COLO668 (cell line): ENCODE results near the gene SIRT3.
A peak's percentile ranks its signal among the peaks of the same experiment; 100 is the strongest.

Source experiments
- DNase-seq: peaks from one replicate; lab custom pipeline; 2025; ENCODE audit not compliant: unreplicated experiment; lab: John Stamatoyannopoulos, UW

Gene SIRT3

DNA sequence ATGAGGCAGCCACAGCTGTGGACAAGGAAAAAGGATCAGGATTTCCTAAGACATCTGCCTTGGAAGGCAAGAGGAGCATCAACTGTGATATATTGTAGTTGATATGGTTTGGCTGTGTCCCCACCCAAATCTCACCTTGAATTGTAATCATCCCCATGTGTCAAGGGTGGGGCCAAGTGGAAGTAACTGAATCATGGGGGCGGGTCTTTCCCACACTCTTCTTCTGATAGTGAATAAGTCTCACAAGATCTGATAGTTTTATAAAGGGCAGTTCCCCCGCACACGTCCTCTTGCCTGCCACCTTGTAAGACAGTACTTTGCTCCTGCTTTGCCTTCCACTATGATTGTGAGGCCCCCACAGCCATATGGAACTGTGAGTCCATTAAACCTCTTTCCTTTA, 18.4 kb downstream of the SIRT3 start:
- DNase-seq = no peak

DNA sequence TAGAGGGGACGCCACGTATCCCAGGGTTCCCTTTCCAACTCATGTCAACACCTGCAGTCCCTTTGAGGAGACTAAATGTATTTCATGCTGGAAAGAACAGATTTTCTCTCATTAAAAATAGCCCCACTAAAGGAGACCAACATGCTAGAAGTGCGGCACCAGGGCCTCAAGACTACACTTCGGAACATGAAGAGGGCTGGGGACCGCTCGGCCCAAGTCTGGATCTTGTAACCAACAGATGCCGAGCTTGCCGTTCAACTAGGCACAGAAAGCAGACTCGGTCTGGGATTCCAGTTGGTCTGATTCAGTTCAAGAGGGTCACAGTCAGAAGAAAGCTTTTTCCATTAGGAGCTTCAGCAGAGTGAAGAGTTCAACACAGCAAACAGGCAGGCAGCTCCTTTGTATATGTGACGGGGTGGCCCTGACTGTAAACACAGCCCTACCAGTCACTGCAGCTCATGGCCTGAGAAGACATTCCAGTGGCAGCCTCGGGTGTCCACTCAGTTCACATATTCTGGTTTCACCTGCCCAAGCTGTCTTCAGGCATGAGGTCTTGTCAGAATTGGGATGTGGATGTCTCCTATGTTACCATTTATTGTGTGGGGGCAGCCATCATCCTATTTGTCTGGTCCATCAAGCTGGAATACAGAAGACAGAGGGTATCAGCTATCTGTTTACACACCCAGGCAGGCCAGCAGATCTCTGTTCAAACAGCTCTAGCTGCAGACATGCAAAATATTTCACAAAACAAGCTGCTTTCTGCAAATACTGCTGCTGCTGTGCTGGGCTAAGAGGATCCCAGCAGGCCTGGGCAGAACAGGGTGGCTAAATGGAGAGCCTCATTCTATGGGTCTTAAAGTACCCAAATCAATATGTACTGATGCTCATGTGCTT, 19.8 kb downstream of the SIRT3 start:
- peak; percentile 2 for DNase-seq

DNA sequence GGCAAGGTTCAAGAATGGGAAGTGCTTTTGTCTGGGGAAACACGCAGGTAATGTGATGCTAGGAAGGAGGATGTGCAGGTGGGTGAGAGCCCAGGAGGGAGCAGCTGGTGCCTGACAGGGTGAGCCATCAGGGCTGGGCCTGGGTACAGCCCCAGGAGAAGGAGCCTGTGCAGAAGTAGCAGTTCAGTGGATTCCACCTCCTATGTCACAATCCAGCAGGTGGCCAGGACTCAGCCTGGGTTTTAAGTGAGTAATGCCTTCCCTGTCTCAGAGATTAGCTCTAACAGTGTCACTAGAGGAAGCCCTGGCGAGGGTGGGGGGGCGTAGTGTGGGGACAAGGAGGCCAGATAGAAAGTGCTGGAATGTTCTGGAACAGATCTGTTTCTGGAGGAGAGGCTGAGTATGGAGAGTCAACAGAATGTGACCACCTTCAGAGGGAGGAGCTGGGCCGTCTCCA, 20.5 kb downstream of the SIRT3 start:
- peak; percentile 0 for DNase-seq

DNA sequence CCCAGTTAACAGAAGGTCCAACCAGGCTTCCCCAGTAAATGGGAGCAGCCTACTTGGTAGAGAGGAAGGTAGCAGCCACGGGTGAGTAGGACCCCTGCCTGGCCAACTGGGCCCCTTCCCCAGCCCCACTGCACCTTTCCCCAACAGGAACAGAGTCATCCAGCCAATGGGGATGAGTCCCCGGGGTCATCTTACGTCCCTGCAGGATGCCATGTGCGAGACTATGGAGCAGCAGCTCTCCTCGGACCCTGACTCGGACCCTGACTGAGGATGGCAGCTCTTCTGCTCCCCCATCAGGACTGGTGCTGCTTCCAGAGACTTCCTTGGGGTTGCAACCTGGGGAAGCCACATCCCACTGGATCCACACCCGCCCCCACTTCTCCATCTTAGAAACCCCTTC, 22.1 kb downstream of the SIRT3 start:
- DNase-seq = no peak

DNA sequence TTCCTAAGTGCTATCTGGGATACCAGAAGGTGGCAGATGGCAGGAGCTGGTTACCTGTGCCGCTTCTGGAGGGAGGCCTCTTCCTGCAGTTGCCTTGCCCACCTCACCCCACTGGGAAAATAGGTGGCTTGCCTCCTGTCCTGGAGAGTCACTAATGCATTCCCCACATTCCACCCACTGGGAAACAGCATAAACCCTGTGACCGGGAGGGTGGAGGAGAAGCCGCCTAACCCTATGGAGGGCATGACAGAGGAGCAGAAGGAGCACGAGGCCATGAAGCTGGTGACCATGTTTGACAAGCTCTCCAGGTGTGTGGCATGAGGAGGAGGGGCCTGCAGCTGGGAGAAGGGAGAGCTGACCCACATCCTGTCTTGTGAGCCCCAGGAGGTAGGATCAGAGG, 23.0 kb downstream of the SIRT3 start:
- DNase-seq = no peak

DNA sequence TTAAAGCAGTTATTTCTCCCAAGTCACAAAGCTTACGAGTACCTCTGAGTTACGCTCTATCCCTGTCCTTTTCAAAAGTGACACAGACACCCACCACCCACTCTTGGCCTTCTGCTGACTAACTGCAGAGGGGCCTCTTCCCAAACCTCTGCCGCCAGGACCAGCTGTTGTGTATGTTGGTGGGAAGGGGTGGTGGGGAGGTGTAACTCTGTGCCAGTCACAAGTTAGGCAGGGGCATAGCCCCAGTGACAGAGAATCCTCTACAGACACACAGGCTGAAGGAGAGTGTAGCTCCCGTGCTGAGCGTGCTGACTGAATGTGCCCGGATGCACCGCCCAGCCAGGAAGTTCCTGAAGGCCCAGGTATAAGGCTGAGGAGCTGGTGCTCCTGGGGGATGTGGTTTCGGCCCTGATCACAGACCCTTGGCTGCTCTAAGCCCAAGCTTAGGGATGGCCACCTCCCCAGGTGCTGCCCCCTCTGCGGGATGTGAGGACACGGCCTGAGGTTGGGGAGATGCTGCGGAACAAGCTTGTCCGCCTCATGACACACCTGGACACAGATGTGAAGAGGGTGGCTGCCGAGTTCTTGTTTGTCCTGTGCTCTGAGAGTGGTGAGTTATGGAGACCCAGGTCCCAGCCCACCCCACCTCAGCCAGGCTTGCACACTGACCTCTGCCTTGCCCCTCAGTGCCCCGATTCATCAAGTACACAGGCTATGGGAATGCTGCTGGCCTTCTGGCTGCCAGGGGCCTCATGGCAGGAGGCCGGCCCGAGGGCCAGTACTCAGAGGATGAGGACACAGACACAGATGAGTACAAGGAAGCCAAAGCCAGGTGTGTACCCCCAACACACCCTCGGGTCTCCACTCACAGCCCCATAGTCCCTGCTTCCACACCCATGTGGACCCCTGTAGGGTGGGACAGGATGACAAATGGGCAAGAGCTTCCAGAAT, 23.7 kb downstream of the SIRT3 start:
- DNase-seq = no peak

DNA sequence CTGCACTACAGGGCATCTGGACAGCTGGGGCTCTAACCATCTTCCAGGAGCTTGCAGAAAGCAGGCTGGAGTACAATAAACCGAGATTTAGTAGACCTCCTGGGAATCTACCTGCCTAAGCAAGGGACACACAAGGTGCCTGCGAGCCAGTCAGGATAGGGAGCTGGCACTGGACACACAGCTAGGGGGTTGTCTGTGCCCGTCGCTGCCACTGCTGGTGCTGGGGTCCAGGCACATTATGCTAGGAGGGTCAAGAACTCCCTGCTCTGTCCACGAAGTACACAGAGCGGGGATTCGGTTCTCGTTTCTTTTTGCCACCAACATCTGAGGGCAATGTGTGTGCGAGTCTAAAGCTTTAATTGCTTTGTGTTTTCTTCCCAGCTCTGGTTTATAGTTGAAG, 24.4 kb downstream of the SIRT3 start:
- DNase-seq = no peak

DNA sequence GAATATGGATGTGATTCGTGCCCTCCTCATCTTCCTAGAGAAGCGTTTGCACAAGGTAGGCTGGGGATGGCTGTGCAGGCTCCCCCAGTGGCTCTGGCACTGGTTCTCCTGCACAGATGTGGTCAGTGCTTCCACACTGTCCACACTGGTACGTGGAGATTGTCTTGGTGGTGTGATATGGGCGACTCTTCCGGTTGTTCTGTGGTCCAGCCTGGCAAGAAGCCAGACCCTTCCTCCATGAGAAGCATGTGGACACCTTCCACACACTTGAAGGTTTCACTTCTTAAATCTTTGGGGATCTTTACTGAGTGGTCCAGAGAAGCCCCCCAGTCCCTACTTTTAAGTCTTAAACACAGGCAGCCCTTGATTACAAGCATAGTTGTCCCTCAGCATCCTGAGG, 24.8 kb downstream of the SIRT3 start:
- no peak for DNase-seq

DNA sequence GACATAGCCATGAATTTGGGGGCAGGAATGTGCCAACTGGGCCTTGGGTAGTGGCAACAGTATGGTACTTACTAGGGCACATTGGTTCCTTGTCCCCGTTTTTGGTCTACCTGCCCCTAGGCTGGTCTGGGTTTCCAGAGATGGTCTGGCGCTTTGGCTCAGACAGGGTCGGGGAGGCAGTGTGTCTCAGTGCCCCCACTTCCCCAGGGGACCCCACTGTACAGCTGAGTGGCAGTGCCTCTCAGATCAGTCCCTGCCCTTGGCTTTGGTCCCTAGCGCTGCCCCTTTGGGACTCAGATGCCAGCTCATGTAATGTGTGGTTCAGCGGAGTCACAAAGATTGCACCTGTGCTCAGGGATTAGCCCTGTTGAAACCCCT, 25.4 kb downstream of the SIRT3 start:
- no peak for DNase-seq

DNA sequence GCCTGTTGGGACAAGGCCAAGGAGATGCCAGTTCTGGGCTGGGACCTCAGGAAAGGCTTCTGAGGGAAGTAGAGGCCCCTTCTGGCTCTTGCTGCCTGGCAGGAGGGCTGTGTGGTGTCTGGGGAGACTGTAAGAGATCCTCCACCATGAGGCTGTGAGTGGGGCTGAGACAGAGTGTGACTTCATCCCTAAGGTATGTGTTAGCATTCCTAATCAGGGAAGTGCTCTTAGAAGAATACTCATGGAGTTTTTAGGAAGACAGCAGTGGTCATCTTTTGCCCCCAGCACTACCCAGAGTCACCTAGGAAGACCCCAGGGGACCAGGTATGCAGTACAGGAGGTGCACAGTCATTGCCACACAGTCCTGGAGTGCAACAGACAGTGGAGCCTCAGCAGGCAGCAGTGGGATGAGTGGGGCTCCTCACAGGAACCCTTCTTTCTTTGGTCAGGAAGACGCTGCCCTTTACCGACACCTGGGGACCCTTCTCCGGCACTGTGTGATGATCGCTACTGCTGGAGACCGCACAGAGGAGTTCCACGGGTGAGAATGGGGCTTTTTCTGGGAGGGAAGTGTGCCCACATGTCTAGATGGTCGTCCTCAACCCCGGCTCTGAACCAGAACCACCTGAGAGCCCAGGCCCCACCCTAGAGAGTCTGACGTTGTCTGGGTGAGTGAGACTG, 25.9 kb downstream of the SIRT3 start:
- no peak for DNase-seq

DNA sequence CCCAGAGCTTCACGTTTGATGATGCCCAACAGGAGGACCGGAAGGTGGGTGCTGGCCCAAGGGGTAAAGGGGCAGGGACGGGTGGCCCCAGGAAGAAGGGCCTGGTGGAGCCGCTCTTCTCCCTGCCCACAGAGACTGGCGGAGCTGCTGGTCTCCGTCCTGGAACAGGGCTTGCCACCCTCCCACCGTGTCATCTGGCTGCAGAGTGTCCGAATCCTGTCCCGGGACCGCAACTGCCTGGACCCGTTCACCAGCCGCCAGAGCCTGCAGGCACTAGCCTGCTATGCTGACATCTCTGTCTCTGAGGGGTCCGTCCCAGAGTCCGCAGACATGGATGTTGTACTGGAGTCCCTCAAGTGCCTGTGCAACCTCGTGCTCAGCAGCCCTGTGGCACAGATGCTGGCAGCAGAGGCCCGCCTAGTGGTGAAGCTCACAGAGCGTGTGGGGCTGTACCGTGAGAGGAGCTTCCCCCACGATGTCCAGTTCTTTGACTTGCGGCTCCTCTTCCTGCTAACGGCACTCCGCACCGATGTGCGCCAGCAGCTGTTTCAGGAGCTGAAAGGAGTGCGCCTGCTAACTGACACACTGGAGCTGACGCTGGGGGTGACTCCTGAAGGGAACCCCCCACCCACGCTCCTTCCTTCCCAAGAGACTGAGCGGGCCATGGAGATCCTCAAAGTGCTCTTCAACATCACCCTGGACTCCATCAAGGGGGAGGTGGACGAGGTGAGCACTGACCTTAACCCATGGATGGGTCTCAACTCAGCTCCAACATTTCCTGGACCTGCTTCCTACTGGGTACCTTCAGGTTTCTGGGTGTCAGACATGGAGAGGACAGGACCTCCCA, 26.6 kb downstream of the SIRT3 start:
- no peak for DNase-seq

DNA sequence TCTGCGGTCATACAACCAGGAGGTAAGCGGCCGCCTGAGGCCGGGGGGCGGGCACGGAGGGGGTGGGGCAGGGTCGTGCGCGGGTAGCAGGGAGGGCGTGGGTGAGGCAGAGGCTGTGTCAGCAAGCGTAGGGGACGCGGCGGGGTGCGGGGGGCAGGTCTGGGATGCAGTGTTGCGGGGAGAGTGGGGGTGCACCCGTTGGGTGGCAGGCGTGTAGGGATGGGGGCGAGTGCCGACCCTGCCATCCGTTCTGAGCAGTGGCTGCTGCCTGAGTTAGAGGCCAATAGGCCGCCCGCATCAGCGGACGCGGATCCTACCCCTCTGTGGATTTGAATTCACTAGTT, 27.3 kb downstream of the SIRT3 start:
- no peak for DNase-seq

DNA sequence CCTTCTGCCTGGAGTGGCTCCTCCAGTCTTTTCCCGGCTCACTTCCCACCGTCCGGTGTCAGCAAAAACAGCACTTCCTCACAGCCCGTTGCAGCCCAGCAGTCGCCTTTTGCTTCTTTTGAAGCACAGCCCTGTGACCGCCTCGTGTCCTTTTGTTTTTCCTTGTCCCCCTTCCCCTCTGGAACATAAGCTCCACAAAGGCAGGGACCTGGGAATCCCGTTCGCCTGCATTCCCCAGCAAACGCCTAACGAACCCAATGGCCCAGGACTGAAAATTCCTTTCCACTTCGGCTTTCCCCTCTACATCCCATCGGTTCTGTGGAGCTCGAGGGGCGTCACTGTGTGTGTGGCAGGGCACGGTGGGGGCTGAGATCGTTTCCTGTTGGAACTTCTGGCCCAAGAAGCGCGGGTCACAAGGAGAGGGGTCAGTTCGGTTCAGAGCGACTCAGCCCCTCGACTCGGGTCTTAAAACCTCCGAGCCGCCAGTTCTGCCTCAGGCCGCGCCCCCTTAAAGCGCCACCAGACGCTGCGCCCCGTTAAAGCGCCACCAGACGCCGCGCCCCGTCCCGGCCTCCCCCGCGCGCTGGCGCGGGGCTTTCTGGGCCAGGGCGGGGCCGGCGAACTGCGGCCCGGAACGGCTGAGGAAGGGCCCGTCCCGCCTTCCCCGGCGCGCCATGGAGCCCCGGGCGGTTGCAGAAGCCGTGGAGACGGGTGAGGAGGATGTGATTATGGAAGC, 27.8 kb downstream of the SIRT3 start:
- peak; percentile 59 for DNase-seq

DNA sequence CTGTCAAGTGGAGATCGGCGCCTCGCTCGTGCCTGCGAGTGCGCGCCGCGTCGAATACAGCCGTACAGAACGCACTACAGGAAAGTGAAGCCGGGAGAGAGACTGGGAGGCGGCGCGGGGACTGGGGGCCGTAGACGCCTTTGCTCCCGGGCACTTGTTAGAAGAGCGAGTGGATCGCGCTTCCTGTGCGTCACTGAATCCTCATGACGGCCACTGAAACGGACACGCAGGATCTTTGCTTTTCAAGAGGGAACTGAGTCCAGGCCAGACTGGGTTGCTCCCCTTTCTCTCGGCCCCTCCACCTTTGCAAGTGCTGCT, 28.3 kb downstream of the SIRT3 start:
- peak; percentile 42 for DNase-seq

DNA sequence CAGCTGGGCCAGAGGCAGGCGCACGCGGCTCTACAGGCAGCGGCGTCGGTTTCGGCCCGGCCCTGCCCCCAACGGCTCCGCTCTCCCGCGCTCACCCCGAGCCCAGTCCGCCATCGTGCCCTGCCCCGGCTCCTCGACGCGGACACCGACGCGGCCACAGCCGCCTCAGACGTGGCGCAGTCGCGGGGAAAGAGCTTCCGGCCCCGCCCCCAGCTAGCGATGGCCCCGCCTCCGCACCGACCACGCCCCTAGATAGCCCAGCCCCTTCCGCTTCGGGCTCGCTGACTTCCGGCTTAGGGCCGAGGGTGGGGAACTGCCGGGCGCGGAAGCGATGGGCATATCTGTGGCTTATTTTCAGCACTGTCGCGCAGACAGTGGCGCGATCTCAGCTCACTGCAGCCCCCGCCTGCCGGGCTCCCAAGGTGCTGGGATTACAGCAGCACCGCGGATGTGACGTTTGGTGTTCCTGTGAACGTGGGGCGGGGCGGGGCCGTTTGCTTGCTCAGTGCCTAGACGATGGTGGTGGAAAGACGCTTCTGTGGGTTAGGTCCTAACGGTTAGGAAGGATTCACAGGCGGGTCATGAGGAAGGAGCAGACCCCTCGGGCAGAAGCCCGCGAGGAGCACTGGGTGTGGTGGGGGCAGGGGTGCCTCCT, 28.8 kb downstream of the SIRT3 start, which contains the start of the genes BET1L and RIC8A:
TSS of gene BET1L (minus strand) at position 192 of the 655 bp plus-strand sequence. CDS start at position 114, 78 bp downstream.
TSS of gene RIC8A (plus strand) at position 501 of the 655 bp plus-strand sequence. CDS start 1,147 bp downstream, outside the sequence.
- peak; percentile 82 for DNase-seq

DNA sequence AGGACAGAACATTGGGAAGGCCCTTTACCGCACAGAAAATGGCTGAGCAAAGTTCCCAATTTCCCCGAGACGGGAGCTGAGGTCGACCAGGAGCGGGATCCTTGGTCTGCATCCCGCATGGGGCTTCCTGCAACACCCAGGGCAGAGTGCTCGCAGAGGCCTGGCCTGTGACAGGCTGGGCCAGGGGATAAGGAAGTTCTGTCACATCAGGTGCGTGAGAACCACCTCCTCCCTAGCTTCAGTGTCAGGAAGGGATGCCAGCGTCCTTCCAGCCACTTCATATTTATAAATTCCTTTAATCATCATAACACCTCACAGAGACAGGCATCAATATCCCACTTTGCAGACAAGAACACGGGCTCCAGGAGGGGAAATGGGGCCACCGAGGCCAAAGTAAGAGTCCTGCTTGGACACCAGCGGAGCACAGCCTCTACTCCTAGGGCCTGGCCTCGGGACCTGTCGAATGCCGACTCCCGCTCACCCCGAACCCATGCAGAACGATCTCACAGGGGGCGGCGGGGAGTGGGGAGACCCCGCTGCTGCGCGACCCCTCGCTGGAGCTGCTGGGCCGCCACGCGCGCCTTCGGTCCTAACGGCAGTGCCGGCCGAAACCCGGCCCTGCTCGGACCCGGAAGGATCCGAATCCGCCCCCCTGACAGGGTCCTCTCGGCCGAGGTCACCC, 29.5 kb downstream of the SIRT3 start:
- peak; percentile 1 for DNase-seq

DNA sequence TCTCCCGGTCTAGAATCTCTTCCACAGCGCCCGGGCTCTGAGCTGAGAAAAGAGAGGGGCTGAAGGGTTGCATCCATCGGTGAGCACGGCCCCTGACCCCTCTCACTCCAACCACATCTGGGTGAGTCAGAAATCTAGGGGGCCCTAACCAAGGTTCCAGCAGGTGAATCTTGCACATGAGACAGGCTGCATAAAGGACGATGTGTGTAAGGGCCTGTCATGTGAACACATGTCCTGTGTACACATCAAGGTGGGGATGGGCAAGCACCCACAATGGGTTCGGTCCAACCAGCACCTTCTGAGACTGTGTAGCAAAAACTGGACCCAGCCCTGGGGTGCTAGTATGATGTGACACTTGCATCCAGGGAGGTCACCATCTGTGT, 30.1 kb downstream of the SIRT3 start:
- no peak for DNase-seq

DNA sequence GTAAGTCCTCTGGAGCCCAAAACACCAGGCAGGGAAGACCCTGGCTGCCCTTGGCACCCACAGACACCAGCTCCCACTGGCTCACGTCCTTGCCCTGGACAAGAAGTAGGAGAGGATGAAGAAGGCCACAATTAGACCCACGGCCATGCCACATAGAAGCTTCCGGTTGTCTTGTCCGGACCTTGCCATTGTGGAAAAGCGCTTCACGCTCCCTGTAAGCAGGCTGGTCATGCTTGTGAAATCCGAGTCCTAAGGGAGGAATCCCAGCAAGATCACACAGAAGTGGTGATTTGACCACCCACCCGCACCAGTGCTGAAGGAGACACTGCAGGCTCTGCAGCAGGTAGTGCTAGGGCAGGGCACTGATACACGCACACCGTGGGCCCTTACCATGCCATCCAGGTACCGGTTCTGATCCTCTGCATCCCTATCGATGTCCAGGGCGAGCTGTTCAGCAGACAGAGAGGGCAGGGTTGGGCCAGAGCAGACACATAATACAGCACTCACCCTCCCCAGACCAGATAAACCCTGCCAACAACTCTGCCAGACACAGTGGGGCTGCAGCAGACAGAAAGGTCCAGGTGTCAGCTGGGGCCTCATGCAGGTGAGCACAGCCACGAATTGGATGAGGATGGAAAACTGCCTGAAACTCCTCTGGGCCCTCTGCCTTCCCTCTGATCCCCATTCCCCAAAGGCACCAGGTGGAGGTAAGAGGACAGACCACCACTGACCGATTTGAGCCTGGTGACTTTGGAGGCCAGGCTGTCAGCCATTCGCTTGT, 30.7 kb downstream of the SIRT3 start:
- DNase-seq = no peak
